Fibroblast of lung (primary cell): ENCODE measurements around the gene PLA2G12B.

ENCODE experiments used
- CTCF ChIP-seq, 2 donors: IDR thresholded peaks in 1 of 2; conservative IDR thresholded peaks in 1 of 2; 1 replicate in 1 of 2; 2 replicates in 1 of 2; pipeline ENCODE4 v1.5.1; 2011 to 2012; ENCODE audit warnings: low read length in 2 of 2, control low read depth in 1 of 2, inconsistent platforms in 1 of 2, low read depth in 1 of 2, mild to moderate bottlenecking in 1 of 2
- EZH2 ChIP-seq: IDR thresholded peaks from 2 replicates; pipeline ENCODE4 v1.5.1; 2012; ENCODE audit warnings: low read length, control low read depth, mild to moderate bottlenecking; ENCODE audit errors: missing control alignments

GRCh38 chr10:72898616-72899015, 56.0 kb downstream of the PLA2G12B start:
- no peak for TF ChIP-seq CTCF (conservative IDR thresholded peaks at IDR 0.05 in 1 of 2, IDR thresholded peaks at IDR 0.05 in 1 of 2; ENCODE audit: low read depth in 1 of 2, low read length in 2 of 2)
- no peak for TF ChIP-seq EZH2
